HAP-1 (cell line): ENCODE measurements around the gene PRKRIP1.
A peak's percentile ranks its signal among the peaks of the same experiment; 100 is the strongest.
"Not testable (repeated sequence)": the region's sequence is repeated elsewhere in the genome, so short reads cannot be mapped to it uniquely, and the experiment has no call there.

Experiments
- DNase-seq, 2 experiments: peaks; one replicate each; pipeline ENCODE4 v3.0.0-alpha.2; 2016 to 2020; ENCODE audit warnings: low spot score in 2 of 2
- H3K27me3 ChIP-seq: fragments of 250-450 bp; sonication (Bioruptor Pico); 2 replicates; pipeline ENCODE4 v1.5.1; 2020; ENCODE audit warnings: low read depth, mild to moderate bottlenecking, moderate library complexity
- H3K36me3 ChIP-seq: fragments of 250-450 bp; sonication (Bioruptor Pico); replicated peaks from 2 replicates; pipeline ENCODE4 v1.5.1; 2020; ENCODE audit warnings: mild to moderate bottlenecking
- H3K4me1 ChIP-seq: fragments of 250-450 bp; sonication (Bioruptor Pico); 2 replicates; pipeline ENCODE4 v1.5.1; 2020; ENCODE audit warnings: mild to moderate bottlenecking
- H3K4me3 ChIP-seq: fragments of 250-450 bp; sonication (Bioruptor Pico); 2 replicates; pipeline ENCODE4 v1.5.1; 2020; ENCODE audit warnings: mild to moderate bottlenecking, moderate library complexity
- H3K9me3 ChIP-seq: fragments of 250-450 bp; sonication (Bioruptor Pico); 2 replicates; pipeline ENCODE4 v1.5.1; 2020; ENCODE audit warnings: mild to moderate bottlenecking, moderate library complexity
- in situ Hi-C: fragments of 300-500 bp; cut with MboI; formaldehyde crosslinking; loops from 3 replicates; pipeline ENCODE4 v1.14.3; 2020; ENCODE audit warnings: low sequenced_read_pairs, inconsistent platforms, mixed read lengths

Gene PRKRIP1

DNA sequence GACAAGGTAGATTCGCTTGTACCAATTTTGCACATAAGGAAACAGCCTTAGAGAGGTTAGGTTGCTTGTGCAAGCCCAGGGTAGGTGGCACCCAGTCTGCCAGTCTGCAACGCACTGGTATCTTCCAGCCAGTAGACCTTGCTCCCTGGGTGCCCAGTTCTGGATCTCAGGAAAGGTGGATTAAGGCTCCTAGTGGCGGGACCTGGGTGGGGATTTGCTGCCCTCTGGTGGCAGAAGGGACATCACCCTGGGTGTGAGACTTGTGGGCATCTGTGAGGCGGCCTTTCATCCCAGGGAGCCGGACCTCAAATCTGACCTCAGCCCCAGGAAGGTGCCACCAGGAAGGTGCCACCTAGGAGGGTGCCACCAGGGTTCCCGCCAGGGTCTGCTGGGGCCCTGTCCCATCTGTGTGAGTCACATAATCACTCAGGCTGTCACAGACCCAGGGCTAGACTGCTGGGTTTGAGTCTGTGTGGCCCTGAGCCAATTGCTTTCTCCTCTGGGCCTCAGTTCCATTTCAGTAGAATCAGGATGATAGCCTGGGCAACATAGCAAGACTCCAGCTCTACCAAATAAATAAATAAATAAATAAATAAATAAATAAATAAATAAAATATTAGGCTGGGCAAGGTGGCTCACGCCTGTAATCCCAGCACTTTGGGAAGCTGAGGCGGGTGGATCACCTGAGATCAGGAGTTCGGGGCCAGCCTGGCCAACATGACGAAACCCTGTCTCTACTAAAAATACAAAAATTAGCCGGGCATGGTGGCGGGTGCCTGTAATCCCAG lies 5.3 kb upstream of the PRKRIP1 start:
- H3K36me3 ChIP-seq, result peaks cover 19% of the 10 kb centered on the region
- H3K4me1 ChIP-seq, result no peaks in the 10 kb centered on the region
- in situ Hi-C loops, result loop anchor here (5.0 kb wide), 1 partner anchor 114 kb away; no protein-coding TSS in a partner anchor
- DNase-seq, result peak; percentile 63 to 92
- no peaks in the 10 kb centered on the region for H3K9me3 ChIP-seq
- H3K4me3 ChIP-seq, result no peak overlapping the region
- no peaks in the 10 kb centered on the region for H3K27me3 ChIP-seq

DNA sequence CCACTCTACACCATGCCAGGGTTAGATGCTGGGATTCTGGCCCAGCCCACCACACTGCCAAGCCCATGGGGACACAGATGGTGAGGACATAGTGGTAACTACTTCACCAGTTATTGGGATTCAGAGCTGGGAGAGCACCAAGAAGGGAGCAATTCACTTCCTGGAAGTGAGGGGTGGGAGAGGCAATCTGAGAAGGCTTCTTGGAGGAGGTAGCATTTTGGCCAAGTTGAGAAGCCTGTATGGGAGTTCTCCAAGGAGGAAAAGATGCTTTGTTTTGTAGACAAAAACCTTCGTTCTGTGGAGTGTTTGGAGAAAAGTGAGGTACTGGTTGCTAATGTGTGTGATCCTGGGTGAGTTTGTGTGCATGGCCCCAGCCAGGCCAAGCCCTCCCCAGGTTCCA lies 3.8 kb upstream of the PRKRIP1 start:
- peaks cover 20% of the 10 kb centered on the region for H3K36me3 ChIP-seq
- DNase-seq, result no peak
- H3K4me1 ChIP-seq, result peaks cover 2% of the 10 kb centered on the region; the same call in 1 of the 2 replicates
- in situ Hi-C loops, result loop anchor here (5.0 kb wide), 1 partner anchor 115 kb away; no protein-coding TSS in a partner anchor
- H3K27me3 ChIP-seq, result no peaks in the 10 kb centered on the region
- H3K9me3 ChIP-seq, result no peaks in the 10 kb centered on the region
- no peak overlapping the region for H3K4me3 ChIP-seq

DNA sequence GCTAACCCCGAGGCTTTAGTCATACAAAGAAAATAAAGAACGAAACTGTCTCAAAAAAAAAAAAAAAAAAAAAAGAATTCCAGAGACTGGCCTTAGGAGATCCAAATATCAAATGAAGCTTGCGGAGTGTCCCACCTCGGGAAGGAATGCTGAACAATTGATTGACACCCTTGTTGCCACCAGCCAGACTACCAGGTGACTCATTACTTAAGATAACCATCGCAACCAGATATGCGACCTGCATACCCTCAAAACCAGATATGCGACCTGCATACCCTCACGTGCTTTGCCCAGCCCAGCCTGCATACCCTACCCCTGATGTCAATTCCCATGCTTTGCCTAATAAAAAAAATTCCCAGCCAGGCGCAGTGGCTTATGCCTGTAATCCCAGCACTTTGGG lies 2.7 kb upstream of the PRKRIP1 start:
- Histone ChIP-seq H3K27me3 (no peaks in the 10 kb centered on the region), H3K36me3 (peaks cover 25% of the 10 kb centered on the region), H3K4me3 (no peak overlapping the region), H3K4me1 (peaks cover 2% of the 10 kb centered on the region; the same call in 1 of the 2 replicates), H3K9me3 (no peaks in the 10 kb centered on the region)
- in situ Hi-C loops, result loop anchor here (5.0 kb wide), 1 partner anchor 116 kb away; no protein-coding TSS in a partner anchor
- DNase-seq, result no peak

DNA sequence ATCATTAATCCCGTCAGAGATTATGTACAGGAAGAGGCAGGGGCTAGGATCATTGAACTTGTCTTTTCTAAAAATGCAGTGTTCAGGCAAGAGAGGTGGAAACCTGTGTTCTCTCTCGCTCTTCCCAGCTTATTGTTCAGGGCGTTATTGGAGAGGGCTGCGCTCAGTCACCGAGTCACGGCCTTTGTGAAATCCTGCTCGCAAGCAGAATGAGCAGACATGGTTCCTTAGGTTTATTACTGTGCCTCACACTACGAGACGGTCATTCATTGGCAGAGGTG lies 631 bp upstream of the PRKRIP1 start:
- peak in 1 of 2 experiments; percentile 20 for DNase-seq
- Histone ChIP-seq H3K4me1 (peaks cover 2% of the 10 kb centered on the region; the same call in 1 of the 2 replicates), H3K27me3 (no peaks in the 10 kb centered on the region), H3K4me3 (peak overlapping the region; percentile 89), H3K36me3 (peaks cover 37% of the 10 kb centered on the region), H3K9me3 (no peaks in the 10 kb centered on the region)
- in situ Hi-C loops, result no loop called here

DNA sequence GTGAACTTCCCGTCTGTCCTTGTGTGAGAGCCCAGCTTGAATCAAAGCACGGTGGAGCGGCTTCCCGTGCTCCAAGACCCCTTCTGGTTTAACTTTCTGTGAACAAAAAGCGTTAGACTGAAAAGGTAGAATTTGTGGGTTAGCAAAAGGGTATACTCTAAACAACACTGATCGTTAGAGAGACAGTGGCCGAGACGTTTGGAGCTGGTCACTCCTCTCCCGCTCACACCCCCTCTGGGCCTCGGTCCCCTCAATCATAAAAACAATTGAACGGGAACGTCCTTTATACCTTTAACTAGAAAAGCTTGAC lies 502 bp downstream of the PRKRIP1 start:
- Histone ChIP-seq H3K4me1 (peaks cover 2% of the 10 kb centered on the region; the same call in 1 of the 2 replicates), H3K4me3 (peak overlapping the region; percentile 89), H3K36me3 (peaks cover 47% of the 10 kb centered on the region), H3K9me3 (no peaks in the 10 kb centered on the region), H3K27me3 (no peaks in the 10 kb centered on the region)
- in situ Hi-C loops, result no loop called here
- no peak for DNase-seq

DNA sequence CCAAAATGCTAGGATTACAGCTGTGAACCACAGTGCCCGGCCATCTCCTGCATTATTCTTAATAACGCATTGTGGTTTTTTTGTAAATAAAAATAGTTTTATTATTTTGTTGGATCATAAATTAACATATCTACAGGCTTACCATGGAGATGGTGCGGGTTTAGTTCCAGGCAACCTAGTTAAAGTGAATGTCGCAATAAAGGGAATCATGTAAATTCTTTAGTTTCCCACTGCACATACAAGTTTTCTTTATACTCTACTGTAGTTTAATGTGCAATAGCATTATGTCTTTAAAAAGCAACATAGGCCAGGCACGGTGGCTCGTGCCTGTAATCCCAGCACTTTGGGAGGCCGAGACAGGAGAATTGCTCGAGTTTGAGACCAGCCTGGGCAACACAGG lies 2.4 kb downstream of the PRKRIP1 start:
- Histone ChIP-seq H3K4me3 (no peak overlapping the region), H3K27me3 (no peaks in the 10 kb centered on the region), H3K4me1 (peaks cover 2% of the 10 kb centered on the region; the same call in 1 of the 2 replicates), H3K36me3 (peaks cover 51% of the 10 kb centered on the region), H3K9me3 (no peaks in the 10 kb centered on the region)
- no peak for DNase-seq
- in situ Hi-C loops, result no loop called here

DNA sequence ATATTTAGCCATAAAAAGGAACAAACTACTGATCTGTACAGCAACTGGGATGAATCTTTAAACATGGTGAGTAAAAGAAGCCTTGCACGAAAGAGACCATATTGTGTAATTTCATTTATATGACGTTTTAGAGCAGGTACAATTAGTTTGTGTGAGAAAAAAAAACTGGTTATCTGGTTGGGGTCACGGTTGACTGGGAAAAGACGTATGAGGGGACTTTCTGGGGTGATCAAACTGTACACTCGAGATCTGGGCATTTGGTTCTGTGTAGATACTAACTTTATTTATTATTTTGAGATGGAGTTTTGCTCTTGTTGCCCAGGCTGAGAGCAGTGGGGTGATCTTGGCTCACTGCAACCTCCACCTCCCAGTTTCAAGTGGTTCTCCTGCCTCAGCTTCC lies 4.2 kb downstream of the PRKRIP1 start:
- in situ Hi-C loops, result no loop called here
- Histone ChIP-seq H3K27me3 (no peaks in the 10 kb centered on the region), H3K36me3 (peaks cover 65% of the 10 kb centered on the region), H3K9me3 (no peaks in the 10 kb centered on the region), H3K4me3 (no peak overlapping the region), H3K4me1 (peaks cover 2% of the 10 kb centered on the region; the same call in 1 of the 2 replicates)
- no peak for DNase-seq

DNA sequence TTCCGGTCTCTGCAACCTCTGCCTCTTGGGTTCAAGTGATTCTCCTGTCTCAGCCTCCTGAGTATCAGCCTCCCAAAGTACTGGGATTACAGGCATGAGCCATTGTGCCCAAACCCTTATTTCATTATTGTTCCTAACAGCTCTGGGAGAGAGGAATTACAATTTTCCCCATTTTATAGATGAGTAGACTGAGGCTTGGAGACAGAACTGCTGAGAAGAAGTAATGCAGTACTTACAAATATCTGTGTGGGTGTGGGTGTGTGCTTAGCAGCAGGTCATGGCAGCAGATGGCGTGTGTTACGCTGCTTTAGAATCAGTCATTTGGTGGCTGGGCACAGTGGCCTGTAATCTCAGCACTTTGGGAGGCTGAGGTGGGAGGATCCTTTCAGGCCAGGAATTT lies 7.4 kb downstream of the PRKRIP1 start:
- Histone ChIP-seq H3K4me1 (no peaks in the 10 kb centered on the region), H3K4me3 (no peak overlapping the region), H3K9me3 (no peaks in the 10 kb centered on the region), H3K27me3 (no peaks in the 10 kb centered on the region), H3K36me3 (peaks cover 83% of the 10 kb centered on the region)
- no peak for DNase-seq
- in situ Hi-C loops, result no loop called here

DNA sequence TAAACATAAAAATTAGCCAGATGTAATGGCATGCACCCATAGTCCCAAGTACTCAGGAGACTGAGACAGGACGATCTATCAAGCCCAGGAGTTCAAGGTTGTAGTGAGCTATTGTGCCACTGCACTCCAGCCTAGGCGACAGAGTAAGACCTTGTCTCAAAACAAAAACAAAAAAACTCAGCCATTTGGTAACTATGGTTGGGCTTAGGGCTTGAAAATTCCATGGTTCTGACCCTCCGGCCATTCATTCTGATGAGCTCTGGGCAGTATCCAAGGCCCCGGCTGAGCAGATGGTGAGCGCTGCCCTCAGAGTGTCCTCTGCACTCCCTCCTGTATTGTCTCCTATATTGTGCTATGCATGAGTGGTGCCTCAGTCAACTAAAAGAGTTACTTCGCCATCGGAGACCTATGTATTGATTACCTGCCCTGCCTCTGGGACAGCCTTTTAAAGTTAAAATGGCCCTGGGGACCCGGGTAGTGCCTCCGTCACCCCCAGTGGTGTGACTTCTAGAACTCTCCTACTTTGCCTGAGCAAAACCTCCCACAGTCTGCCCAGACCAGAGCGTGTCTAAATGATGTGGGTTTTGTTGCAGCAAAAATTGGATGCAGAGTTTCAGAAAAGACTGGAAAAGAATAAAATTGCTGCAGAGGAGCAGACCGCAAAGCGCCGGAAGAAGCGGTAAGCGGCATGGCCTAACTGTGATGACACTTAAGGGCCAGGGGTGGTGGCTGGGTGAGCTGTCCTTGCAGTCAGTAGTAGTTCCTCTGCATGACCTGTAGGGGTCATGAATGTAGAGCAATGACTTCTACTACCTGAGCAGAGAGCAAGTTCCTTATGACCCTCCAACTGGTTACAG lies 8.1 kb downstream of the PRKRIP1 start:
- Histone ChIP-seq H3K9me3 (no peaks in the 10 kb centered on the region), H3K4me1 (no peaks in the 10 kb centered on the region), H3K4me3 (no peak overlapping the region), H3K36me3 (peaks cover 83% of the 10 kb centered on the region), H3K27me3 (no peaks in the 10 kb centered on the region)
- in situ Hi-C loops, result no loop called here
- peak; percentile 54 to 57 for DNase-seq

DNA sequence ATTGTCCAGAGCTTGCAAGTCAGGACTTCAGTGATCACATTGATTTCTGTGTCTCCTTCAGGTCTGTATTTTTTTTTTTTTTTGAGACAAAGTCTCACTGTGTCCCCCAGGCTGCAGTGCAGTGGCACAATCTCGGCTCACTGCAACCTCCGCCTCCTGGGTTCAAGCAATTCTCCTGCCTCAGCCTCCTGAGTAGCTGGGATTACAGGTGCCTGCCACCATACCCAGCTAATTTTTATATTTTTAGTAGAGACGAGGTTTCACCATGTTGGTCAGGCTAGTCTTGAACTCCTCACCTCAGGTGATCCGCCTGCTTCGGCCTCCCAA lies 8.7 kb downstream of the PRKRIP1 start:
- peaks cover 80% of the 10 kb centered on the region for H3K36me3 ChIP-seq
- H3K27me3 ChIP-seq, H3K4me3 ChIP-seq, in situ Hi-C loops, H3K4me1 ChIP-seq, H3K9me3 ChIP-seq, DNase-seq: not testable (repeated sequence)

DNA sequence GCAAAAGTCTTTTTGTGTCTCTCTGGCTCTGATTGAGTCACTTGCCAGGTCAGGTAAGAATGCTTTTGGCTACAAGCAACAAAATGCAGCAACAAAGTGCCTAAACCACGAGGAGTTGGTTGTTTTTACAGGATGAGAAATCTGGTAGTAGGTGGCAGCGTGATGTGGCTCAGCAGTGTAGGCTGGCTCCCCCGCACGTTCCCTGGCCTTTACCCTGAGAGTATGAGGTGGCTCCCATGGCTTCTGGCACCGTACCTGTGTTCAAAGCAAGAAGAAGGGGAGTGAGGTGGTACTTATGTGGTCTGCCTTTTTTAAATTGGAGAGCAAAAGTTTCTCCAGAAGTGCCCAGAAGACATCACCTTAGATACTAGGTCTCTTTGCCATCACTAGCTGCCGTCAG lies 11.7 kb downstream of the PRKRIP1 start:
- no peaks in the 10 kb centered on the region for H3K9me3 ChIP-seq
- H3K36me3 ChIP-seq, result peaks cover 79% of the 10 kb centered on the region
- no peaks in the 10 kb centered on the region for H3K27me3 ChIP-seq
- no peaks in the 10 kb centered on the region for H3K4me1 ChIP-seq
- no peak overlapping the region for H3K4me3 ChIP-seq
- in situ Hi-C loops, result no loop called here
- DNase-seq, result no peak

DNA sequence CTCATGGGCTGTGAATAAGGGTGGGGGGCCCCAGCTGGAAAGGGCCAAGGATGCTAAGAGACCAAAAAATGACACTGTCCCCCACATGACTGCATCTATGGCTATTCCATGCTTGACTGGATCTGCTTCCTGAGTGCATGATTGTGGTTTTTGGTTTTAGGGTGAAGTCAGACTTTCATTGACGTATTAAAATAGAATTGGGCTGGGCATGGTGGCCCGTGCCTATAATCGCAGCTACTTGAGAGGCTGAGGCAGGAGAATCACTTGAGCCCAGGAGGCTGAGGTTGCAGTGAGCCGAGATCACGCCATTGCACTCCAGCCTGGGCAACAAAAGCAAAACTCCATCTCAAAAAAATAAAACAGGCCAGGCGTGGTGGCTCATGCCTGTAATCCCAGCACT lies 12.4 kb downstream of the PRKRIP1 start:
- DNase-seq, H3K9me3 ChIP-seq, H3K4me3 ChIP-seq, H3K27me3 ChIP-seq, in situ Hi-C loops, H3K4me1 ChIP-seq: not testable (repeated sequence)
- peaks cover 80% of the 10 kb centered on the region for H3K36me3 ChIP-seq

DNA sequence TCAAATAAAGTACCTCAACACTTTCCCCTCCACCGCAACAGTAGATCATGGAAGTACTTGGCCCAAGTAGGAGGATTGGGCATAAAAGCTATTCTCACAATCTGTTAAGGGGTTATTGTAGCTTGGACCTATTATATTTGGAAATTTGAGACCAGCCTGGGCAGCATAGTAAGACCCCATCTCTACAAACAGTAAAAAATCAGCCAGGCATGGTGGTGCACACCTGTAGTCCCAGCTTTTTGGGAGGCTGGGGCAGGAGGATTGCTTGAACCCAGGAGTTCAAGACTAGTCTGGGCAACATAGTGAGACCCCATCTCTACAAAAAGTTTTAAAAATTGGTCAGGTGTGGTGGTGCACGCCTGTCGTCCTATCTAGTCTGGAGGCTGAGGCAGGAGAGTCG lies 13.2 kb downstream of the PRKRIP1 start:
- no peaks in the 10 kb centered on the region for H3K9me3 ChIP-seq
- H3K4me3 ChIP-seq, result no peak overlapping the region
- in situ Hi-C loops, result no loop called here
- H3K4me1 ChIP-seq, result no peaks in the 10 kb centered on the region
- no peak for DNase-seq
- H3K27me3 ChIP-seq, result no peaks in the 10 kb centered on the region
- peaks cover 79% of the 10 kb centered on the region for H3K36me3 ChIP-seq

DNA sequence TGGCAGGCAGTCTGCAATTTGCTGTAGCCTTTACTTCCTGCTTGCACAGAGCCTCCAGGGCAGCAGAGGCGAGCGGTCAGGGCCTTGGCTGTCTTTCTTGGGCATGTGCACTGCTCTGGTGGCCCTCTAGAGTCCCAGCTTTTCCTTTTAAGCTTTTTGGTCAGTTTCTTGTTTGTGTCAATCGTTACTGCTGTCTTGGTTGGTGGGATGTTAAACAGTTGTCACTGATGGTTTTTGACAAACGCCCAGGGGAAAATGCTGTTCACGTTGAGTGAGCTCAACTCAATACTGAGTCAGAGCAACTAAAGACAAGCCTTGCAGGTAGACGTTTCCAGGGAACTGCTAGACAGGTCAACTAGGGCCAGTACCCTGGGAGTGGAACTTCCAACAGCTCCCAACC lies 14.0 kb downstream of the PRKRIP1 start:
- in situ Hi-C loops, result no loop called here
- Histone ChIP-seq H3K4me1 (no peaks in the 10 kb centered on the region), H3K4me3 (no peak overlapping the region), H3K27me3 (no peaks in the 10 kb centered on the region), H3K36me3 (peaks cover 78% of the 10 kb centered on the region), H3K9me3 (no peaks in the 10 kb centered on the region)
- no peak for DNase-seq
